ENCODE results near the gene MT1M. TPM values are rescaled to one million over a fixed set of nuclear protein-coding genes. Genes with fewer than 3 reads are reported as not detected.

The MT1M gene
- not detected in 2 replicates for total RNA-seq

GRCh38 chr16:56632156-56632847 lies at the start of gene MT1M:
MT1M (plus strand) TSS chr16:56632659; CDS start chr16:56632732, 73 bp downstream.

GRCh38 chr16:56589141-56590039 lies 43.1 kb upstream of the MT1M start, which contains the start of gene MT3:
MT3 (plus strand) TSS chr16:56589528; CDS start chr16:56589591, 63 bp downstream.

GRCh38 chr16:56608043-56608875 lies 24.2 kb upstream of the MT1M start, which contains the start of gene MT2A:
MT2A (plus strand) TSS chr16:56608584; CDS start chr16:56608656, 72 bp downstream.

GRCh38 chr16:56625140-56625942 lies 7.1 kb upstream of the MT1M start, which contains the start of gene MT1E:
MT1E (plus strand) TSS chr16:56625781; CDS start chr16:56625852, 71 bp downstream.

GRCh38 chr16:56637814-56638750 lies 5.6 kb downstream of the MT1M start, which contains the start of gene MT1A:
MT1A (plus strand) TSS chr16:56638666; CDS start chr16:56638739, 73 bp downstream.

GRCh38 chr16:56651586-56651985 lies 19.1 kb downstream of the MT1M start, which contains the start of gene MT1B:
MT1B (plus strand) TSS chr16:56651886; CDS start chr16:56651954, 68 bp downstream.

GRCh38 chr16:56657555-56658326 lies 25.3 kb downstream of the MT1M start, which contains the start of gene MT1F:
MT1F (plus strand) TSS chr16:56657959; CDS start chr16:56658059, 100 bp downstream.

GRCh38 chr16:56667581-56668571 lies 35.4 kb downstream of the MT1M start, which contains the start of gene MT1G:
MT1G (minus strand) TSS chr16:56668065; CDS start chr16:56667993, 72 bp downstream.

GRCh38 chr16:56669005-56669839 lies 36.8 kb downstream of the MT1M start, which contains the start of gene MT1H:
MT1H (plus strand) TSS chr16:56669814; CDS start chr16:56669885, 71 bp downstream.

GRCh38 chr16:56681939-56682702 lies 49.7 kb downstream of the MT1M start, which contains the start of gene MT1X:
MT1X (plus strand) TSS chr16:56682470; CDS start chr16:56682541, 71 bp downstream.

Other genes starting within 250 kb of the MT1M start
- 177 and 201 TPM in 2 replicates for gene AMFR, start 207.1 kb upstream of the MT1M start, total RNA-seq
- gene NUDT21, start 181.3 kb upstream of the MT1M start, total RNA-seq: 80.6 and 102 TPM in 2 replicates
- gene OGFOD1, start 181.1 kb upstream of the MT1M start, total RNA-seq: 47.1 and 159 TPM in 2 replicates
- 50.0 and 63.5 TPM in 2 replicates for gene BBS2, start 112.6 kb upstream of the MT1M start, total RNA-seq
- gene MT4, start 67.6 kb upstream of the MT1M start, total RNA-seq: not detected in 2 replicates
- not detected in 2 replicates for gene MT3, start 43.1 kb upstream of the MT1M start, total RNA-seq
- gene MT2A, start 24.1 kb upstream of the MT1M start, total RNA-seq: 12.8 and 46.1 TPM in 2 replicates
- 14.1 and 18.5 TPM in 2 replicates for gene MT1E, start 6.9 kb upstream of the MT1M start, total RNA-seq
- gene MT1A, start 6.0 kb downstream of the MT1M start, total RNA-seq: 0.97 TPM in 1 of 2 replicates, not detected in the other
- not detected in 2 replicates for gene MT1B, start 19.2 kb downstream of the MT1M start, total RNA-seq
- gene MT1F, start 25.3 kb downstream of the MT1M start, total RNA-seq: 0.32 TPM in 1 of 2 replicates, not detected in the other
- not detected in 2 replicates for gene MT1G, start 35.4 kb downstream of the MT1M start, total RNA-seq
- not detected in 2 replicates for gene MT1H, start 37.2 kb downstream of the MT1M start, total RNA-seq
- gene MT1X, start 49.8 kb downstream of the MT1M start, total RNA-seq: 3.0 and 7.1 TPM in 2 replicates
- gene NUP93, start 97.5 kb downstream of the MT1M start, total RNA-seq: 74.2 and 87.1 TPM in 2 replicates
- not detected in 2 replicates for gene SLC12A3, start 232.5 kb downstream of the MT1M start, total RNA-seq

Measured in epithelial cell of umbilical artery (primary cell).